ENCODE results near the gene HTT. TPM values are rescaled to one million over a fixed set of nuclear protein-coding genes. Genes with fewer than 3 reads are reported as not detected.
A peak's percentile ranks its signal among the peaks of the same experiment; 100 is the strongest.

HTT gene
- total RNA-seq (2021; ENCODE audit: unreplicated experiment) (37.4 TPM), Bru-seq, nascent RNA (percentile 74 among the genes with signal in this experiment), BruChase-seq, experiment 1, labeled RNA remaining after a 6-hour chase (percentile 77 among the genes with signal in this experiment), BruChase-seq, experiment 2, labeled RNA remaining after a 2-hour chase (percentile 76 among the genes with signal in this experiment)
- polyA plus RNA-seq (2012), result 16.5 and 17.1 TPM in 2 replicates
- long read RNA-seq, partial matches to known transcripts, result 20 of 32 reads
- long read RNA-seq, other reads (novel, unspliced or antisense), result 12 of 32 reads

DNA sequence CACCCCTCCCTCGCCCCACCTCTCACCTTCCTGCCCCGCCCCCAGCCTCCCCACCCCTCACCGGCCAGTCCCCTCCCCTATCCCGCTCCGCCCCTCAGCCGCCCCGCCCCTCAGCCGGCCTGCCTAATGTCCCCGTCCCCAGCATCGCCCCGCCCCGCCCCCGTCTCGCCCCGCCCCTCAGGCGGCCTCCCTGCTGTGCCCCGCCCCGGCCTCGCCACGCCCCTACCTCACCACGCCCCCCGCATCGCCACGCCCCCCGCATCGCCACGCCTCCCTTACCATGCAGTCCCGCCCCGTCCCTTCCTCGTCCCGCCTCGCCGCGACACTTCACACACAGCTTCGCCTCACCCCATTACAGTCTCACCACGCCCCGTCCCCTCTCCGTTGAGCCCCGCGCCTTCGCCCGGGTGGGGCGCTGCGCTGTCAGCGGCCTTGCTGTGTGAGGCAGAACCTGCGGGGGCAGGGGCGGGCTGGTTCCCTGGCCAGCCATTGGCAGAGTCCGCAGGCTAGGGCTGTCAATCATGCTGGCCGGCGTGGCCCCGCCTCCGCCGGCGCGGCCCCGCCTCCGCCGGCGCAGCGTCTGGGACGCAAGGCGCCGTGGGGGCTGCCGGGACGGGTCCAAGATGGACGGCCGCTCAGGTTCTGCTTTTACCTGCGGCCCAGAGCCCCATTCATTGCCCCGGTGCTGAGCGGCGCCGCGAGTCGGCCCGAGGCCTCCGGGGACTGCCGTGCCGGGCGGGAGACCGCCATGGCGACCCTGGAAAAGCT, at the start of gene HTT, which contains the start of gene HTT-AS:
HTT (plus strand) TSS at position 604 of the 768 bp plus-strand sequence; CDS start at position 749, 145 bp downstream.
HTT-AS (minus strand) TSS at position 461 of the 768 bp plus-strand sequence.
- H3K27ac ChIP-seq (ENCODE audit: low read depth, low read length), result peak within 1 kb of the TSS; percentile 83
- no peak for TF ChIP-seq CBX3 (IDR thresholded peaks at IDR 0.05; ENCODE audit: low read depth)
- peak; percentile 82; the same call in 1 of the 2 replicates for TF ChIP-seq SP1 (IDR thresholded peaks at IDR 0.05; ENCODE audit: low read depth)
- no peak for TF ChIP-seq TCF7L2 (IDR thresholded peaks at IDR 0.05; ENCODE audit: borderline replicate concordance, extremely low read depth, insufficient read depth, insufficient read length)
- no peak for TF ChIP-seq ZNF274 (IDR thresholded peaks at IDR 0.05; ENCODE audit: low read depth, low read length)
- TF ChIP-seq YY1 (IDR thresholded peaks at IDR 0.05; ENCODE audit: extremely low read depth, insufficient replicate concordance, low read depth, low read length), result peak; percentile 93
- TF ChIP-seq RAD21 (IDR thresholded peaks at IDR 0.05; ENCODE audit: low read depth), result no peak
- peak; percentile 60 for TF ChIP-seq POLR2A (IDR thresholded peaks at IDR 0.05; ENCODE audit: borderline replicate concordance, extremely low read depth, insufficient read depth, insufficient read length)
- TF ChIP-seq, protein P1, sequence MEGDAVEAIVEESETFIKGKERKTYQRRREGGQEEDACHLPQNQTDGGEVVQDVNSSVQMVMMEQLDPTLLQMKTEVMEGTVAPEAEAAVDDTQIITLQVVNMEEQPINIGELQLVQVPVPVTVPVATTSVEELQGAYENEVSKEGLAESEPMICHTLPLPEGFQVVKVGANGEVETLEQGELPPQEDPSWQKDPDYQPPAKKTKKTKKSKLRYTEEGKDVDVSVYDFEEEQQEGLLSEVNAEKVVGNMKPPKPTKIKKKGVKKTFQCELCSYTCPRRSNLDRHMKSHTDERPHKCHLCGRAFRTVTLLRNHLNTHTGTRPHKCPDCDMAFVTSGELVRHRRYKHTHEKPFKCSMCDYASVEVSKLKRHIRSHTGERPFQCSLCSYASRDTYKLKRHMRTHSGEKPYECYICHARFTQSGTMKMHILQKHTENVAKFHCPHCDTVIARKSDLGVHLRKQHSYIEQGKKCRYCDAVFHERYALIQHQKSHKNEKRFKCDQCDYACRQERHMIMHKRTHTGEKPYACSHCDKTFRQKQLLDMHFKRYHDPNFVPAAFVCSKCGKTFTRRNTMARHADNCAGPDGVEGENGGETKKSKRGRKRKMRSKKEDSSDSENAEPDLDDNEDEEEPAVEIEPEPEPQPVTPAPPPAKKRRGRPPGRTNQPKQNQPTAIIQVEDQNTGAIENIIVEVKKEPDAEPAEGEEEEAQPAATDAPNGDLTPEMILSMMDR (IDR thresholded peaks at IDR 0.05 in 2 of 3, conservative IDR thresholded peaks at IDR 0.05 in 1 of 3; ENCODE audit: borderline replicate concordance in 1 of 3, insufficient read depth in 1 of 3, low read depth in 2 of 3, low read length in 2 of 3), result no peak
- TF ChIP-seq, protein P2, sequence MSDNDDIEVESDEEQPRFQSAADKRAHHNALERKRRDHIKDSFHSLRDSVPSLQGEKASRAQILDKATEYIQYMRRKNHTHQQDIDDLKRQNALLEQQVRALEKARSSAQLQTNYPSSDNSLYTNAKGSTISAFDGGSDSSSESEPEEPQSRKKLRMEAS (IDR thresholded peaks at IDR 0.05), result peak; percentile 8; the same call in 1 of the 2 replicates
- no peak for TF ChIP-seq JUND (IDR thresholded peaks at IDR 0.05)
- TF ChIP-seq, protein P3, sequence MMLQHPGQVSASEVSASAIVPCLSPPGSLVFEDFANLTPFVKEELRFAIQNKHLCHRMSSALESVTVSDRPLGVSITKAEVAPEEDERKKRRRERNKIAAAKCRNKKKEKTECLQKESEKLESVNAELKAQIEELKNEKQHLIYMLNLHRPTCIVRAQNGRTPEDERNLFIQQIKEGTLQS (IDR thresholded peaks at IDR 0.05), result no peak
- TF ChIP-seq SRF (IDR thresholded peaks at IDR 0.05; ENCODE audit: low read depth), result no peak
- peak; percentile 88 for TF ChIP-seq POLR2AphosphoS5 (IDR thresholded peaks at IDR 0.05; ENCODE audit: low read depth, low read length)
- TF ChIP-seq SIN3A (IDR thresholded peaks at IDR 0.05; ENCODE audit: low read depth), result no peak
- no peak for TF ChIP-seq EZH2phosphoT487 (IDR thresholded peaks at IDR 0.05; ENCODE audit: borderline replicate concordance)
- TF ChIP-seq EZH2 (IDR thresholded peaks at IDR 0.05), result no peak
- TF ChIP-seq EGR1 (IDR thresholded peaks at IDR 0.05; ENCODE audit: low read depth), result peak; percentile 72
- TF ChIP-seq, protein P4, sequence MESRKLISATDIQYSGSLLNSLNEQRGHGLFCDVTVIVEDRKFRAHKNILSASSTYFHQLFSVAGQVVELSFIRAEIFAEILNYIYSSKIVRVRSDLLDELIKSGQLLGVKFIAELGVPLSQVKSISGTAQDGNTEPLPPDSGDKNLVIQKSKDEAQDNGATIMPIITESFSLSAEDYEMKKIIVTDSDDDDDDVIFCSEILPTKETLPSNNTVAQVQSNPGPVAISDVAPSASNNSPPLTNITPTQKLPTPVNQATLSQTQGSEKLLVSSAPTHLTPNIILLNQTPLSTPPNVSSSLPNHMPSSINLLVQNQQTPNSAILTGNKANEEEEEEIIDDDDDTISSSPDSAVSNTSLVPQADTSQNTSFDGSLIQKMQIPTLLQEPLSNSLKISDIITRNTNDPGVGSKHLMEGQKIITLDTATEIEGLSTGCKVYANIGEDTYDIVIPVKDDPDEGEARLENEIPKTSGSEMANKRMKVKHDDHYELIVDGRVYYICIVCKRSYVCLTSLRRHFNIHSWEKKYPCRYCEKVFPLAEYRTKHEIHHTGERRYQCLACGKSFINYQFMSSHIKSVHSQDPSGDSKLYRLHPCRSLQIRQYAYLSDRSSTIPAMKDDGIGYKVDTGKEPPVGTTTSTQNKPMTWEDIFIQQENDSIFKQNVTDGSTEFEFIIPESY (IDR thresholded peaks at IDR 0.05; ENCODE audit: extremely low read depth, insufficient replicate concordance, low read length), result peak; percentile 43
- no peak; the same call in 1 of the 2 replicates for TF ChIP-seq ZFX (IDR thresholded peaks at IDR 0.05)

More for the DNA sequence above, at the start of gene HTT, which contains the start of gene HTT-AS:
- peak; percentile 93 for ATAC-seq
- Histone ChIP-seq H3K9ac (ENCODE audit: low read length) (peak within 1 kb of the TSS; percentile 85), H3K36me3 (ENCODE audit: control insufficient read depth in 1 of 2, insufficient read depth in 2 of 2, low read length in 2 of 2) (no peaks in the 10 kb centered on the region), H3K9me2 (ENCODE audit: insufficient read depth) (no peaks in the 10 kb centered on the region), H3K4me3 (replicated peaks in 1 of 2; ENCODE audit: low read depth in 1 of 2, low read length in 2 of 2) (peak within 1 kb of the TSS; percentile 93 to 95), H3K4me1 (ENCODE audit: control insufficient read depth in 1 of 2, insufficient read depth in 2 of 2, low read length in 2 of 2) (peaks cover 12 to 18% of the 10 kb centered on the region in 2 experiments), H3K4me2 (ENCODE audit: low read length) (peak within 1 kb of the TSS; percentile 97), H2AFZ (ENCODE audit: low read depth, low read length, poor library complexity, severe bottlenecking) (peak within 1 kb of the TSS; percentile 96), H3K9me3 (ENCODE audit: control insufficient read depth in 1 of 2, insufficient read depth in 1 of 2, low read depth in 1 of 2, low read length in 2 of 2) (no peaks in the 10 kb centered on the region), H3K27me3 (ENCODE audit: insufficient read depth, low read length) (no peaks in the 10 kb centered on the region), H4K20me1 (ENCODE audit: insufficient read depth) (0 out of 2 replicates have a peak, but pooled peaks cover 5% of the 10 kb centered on the region), H3K79me2 (ENCODE audit: insufficient read depth, low read length) (peaks cover 42% of the 10 kb centered on the region)
- peak; percentile 85 for DNase-seq (ENCODE audit: low read depth, low spot score)
- CTCF ChIA-PET, result no interaction called here
- RAD21 ChIA-PET (ENCODE audit: low non-redundant PET in 1 of 2, low total read pairs in 2 of 2, uncharacterized antibody in 2 of 2, unreplicated experiment in 2 of 2), result no interaction called here
- intact Hi-C loops (cut with micrococcal nuclease), result no loop called here
- no TSS peak for BruUV-seq (replicated peaks)
- POLR2A ChIA-PET, result no interaction called here
